K562 (cell line): ENCODE data around the gene PRKAR1A. TPM values are rescaled to one million over a fixed set of nuclear protein-coding genes. Genes with fewer than 3 reads are reported as not detected.
A peak's percentile ranks its signal among the peaks of the same experiment; 100 is the strongest.

ENCODE experiments used
- ATAC-seq: fragments of 200-7000 bp; cut with Tn5 transposase; 3 replicates; pipeline ENCODE4 v1.9.1; 2020; ENCODE audit warnings: moderate library complexity
- BruUV-seq: library from RNA; stranded (reverse); fragments of 400-500 nt; replicated peaks from 2 replicates; lab custom pipeline; 2021; lab: Mats Ljungman, UMichigan
- CTCF ChIA-PET: fragments of 300-600 bp; formaldehyde crosslinking; extraction: SDS; loops from one replicate; lab custom pipeline; 2021; ENCODE audit warnings: low intra/inter-chr PET ratio; lab: Yijun Ruan, JAX
- POLR2A ChIA-PET: fragments of 300-600, 350-650 bp; sonication (Branson Sonifier 250); formaldehyde crosslinking; extraction: SDS; loops from one replicate; lab custom pipeline; 2021; ENCODE audit warnings: antibody characterized with exemption, inconsistent platforms; lab: Yijun Ruan, JAX
- DNase-seq, 4 experiments: peaks; one replicate each; pipeline versions ENCODE4 v3.0.0 to v3.0.0-alpha.2; 2011 to 2018; ENCODE audit warnings: low spot score in 3 of 4, mixed read lengths in 3 of 4; ENCODE audit errors: extremely low read depth in 1 of 4
- FAIRE-seq: peaks from 2 replicates; lab custom pipeline; 2011; peaks lifted over from hg19 to GRCh38; lab: Jason Lieb, UNC
- H2AFZ ChIP-seq: 2 replicates; pipeline ENCODE4 v1.6.0; 2011; ENCODE audit warnings: low read depth, low read length, control low read depth, inconsistent platforms
- H3K27ac ChIP-seq: fragments of 200-600 bp; 3 replicates; pipeline ENCODE4 v1.8.0; 2011; ENCODE audit warnings: low read depth, mild to moderate bottlenecking, control low read depth, inconsistent platforms, low read length, moderate library complexity, mixed read lengths; ENCODE audit errors: extremely low read depth
- H3K27me3 ChIP-seq, 2 experiments: fragments of 300-600 bp in 1 of 2; 2 replicates in 1 of 2; 3 replicates in 1 of 2; pipeline versions ENCODE4 v1.6.0 to v1.8.0; 2011; ENCODE audit warnings: inconsistent platforms in 2 of 2, low read length in 2 of 2, mild to moderate bottlenecking in 1 of 2, mixed read lengths in 1 of 2, moderate library complexity in 1 of 2; ENCODE audit not compliant: control insufficient read depth in 2 of 2, insufficient read depth in 2 of 2
- H3K36me3 ChIP-seq: fragments of 300-600 bp; 3 replicates; pipeline ENCODE4 v1.8.0; 2011; ENCODE audit warnings: mild to moderate bottlenecking, low read length, inconsistent platforms; ENCODE audit not compliant: control insufficient read depth, insufficient read depth
- H3K4me1 ChIP-seq, 2 experiments: fragments of 200-600 bp in 1 of 2; replicated peaks in 1 of 2; 2 replicates in 1 of 2; 3 replicates in 1 of 2; pipeline versions ENCODE4 v1.5.1 to v1.8.0; 2011; ENCODE audit warnings: inconsistent platforms in 2 of 2, low read length in 2 of 2, mild to moderate bottlenecking in 1 of 2, mixed read lengths in 1 of 2, moderate library complexity in 1 of 2; ENCODE audit not compliant: control insufficient read depth in 2 of 2, insufficient read depth in 2 of 2
- H3K4me2 ChIP-seq: 2 replicates; pipeline ENCODE4 v1.6.1; 2011; ENCODE audit warnings: low read length, control low read depth, inconsistent platforms, mixed read lengths; ENCODE audit not compliant: insufficient read depth
- H3K4me3 ChIP-seq: fragments of 200-600 bp; sonication (generic), shearing (Covaris generic); 2 replicates; pipeline ENCODE4 v1.5.1; 2016; ENCODE audit warnings: control low read depth, inconsistent platforms
- H3K79me2 ChIP-seq: fragments of 200-600 bp; 3 replicates; pipeline ENCODE4 v1.8.0; 2011; ENCODE audit warnings: low read length, inconsistent platforms; ENCODE audit not compliant: control insufficient read depth, insufficient read depth
- H3K9ac ChIP-seq, 2 experiments: 2 replicates each; pipeline versions ENCODE4 v1.6.0 to v1.6.1; 2011; ENCODE audit warnings: low read depth in 2 of 2, low read length in 2 of 2, control low read depth in 1 of 2, inconsistent platforms in 1 of 2, mild to moderate bottlenecking in 1 of 2, mixed read lengths in 1 of 2; ENCODE audit not compliant: insufficient read depth in 1 of 2
- H3K9me1 ChIP-seq: one replicate; pipeline ENCODE4 v1.6.0; 2011; ENCODE audit warnings: inconsistent platforms, mild to moderate bottlenecking, low read length, moderate library complexity; ENCODE audit not compliant: control insufficient read depth, insufficient read depth
- H3K9me3 ChIP-seq: replicated peaks from 2 replicates; pipeline ENCODE4 v1.5.1; 2011; ENCODE audit warnings: low read depth, low read length, inconsistent platforms; ENCODE audit not compliant: control insufficient read depth, insufficient read depth
- H4K20me1 ChIP-seq: replicated peaks from 2 replicates; pipeline ENCODE4 v1.6.1; 2011; ENCODE audit warnings: low read length, inconsistent platforms, mixed read lengths; ENCODE audit not compliant: control insufficient read depth, insufficient read depth
- PATZ1 ChIP-seq: fragments of 250-450 bp; sonication (Bioruptor Pico); IDR thresholded peaks from 2 replicates; pipeline ENCODE4 v1.5.0; 2020; ENCODE audit warnings: mild to moderate bottlenecking, borderline replicate concordance
- PCBP1 ChIP-seq: fragments of 200-400 bp; formaldehyde crosslinking; IDR thresholded peaks from 2 replicates; pipeline ENCODE4 v1.6.1; 2018; ENCODE audit warnings: mild to moderate bottlenecking, low read depth, low read length; ENCODE audit not compliant: poor library complexity, severe bottlenecking
- RNF2 ChIP-seq: sonication (generic); IDR thresholded peaks from 2 replicates; pipeline ENCODE4 v1.6.1; 2016
- SAP30 ChIP-seq: fragments of 200-600 bp; sonication (generic); IDR thresholded peaks from 2 replicates; pipeline ENCODE4 v1.6.1; 2012; ENCODE audit warnings: borderline replicate concordance, low read depth, mild to moderate bottlenecking, moderate library complexity, low read length, control low read depth, inconsistent platforms; ENCODE audit not compliant: insufficient read depth, poor library complexity, severe bottlenecking
- VEZF1 ChIP-seq: fragments of 200-800 bp; sonication (Bioruptor generic); IDR thresholded peaks from 2 replicates; pipeline ENCODE4 v1.6.1; 2017; ENCODE audit warnings: missing genetic modification characterization, missing compliant biosample characterization
- ZFP1 ChIP-seq: fragments of 450-650 bp; formaldehyde crosslinking; IDR thresholded peaks from 2 replicates; pipeline ENCODE4 v1.4.0; 2020; ENCODE audit warnings: mild to moderate bottlenecking, mixed read lengths
- ZMIZ1 ChIP-seq, 2 experiments: fragments of 150-350 bp in 1 of 2; IDR thresholded peaks; 2 replicates each; pipeline ENCODE4 v1.6.1; 2012 to 2016; ENCODE audit warnings: low read depth in 2 of 2, low read length in 2 of 2, mild to moderate bottlenecking in 1 of 2, moderate library complexity in 1 of 2
- ZNF583 ChIP-seq: fragments of 250-450 bp; sonication (Bioruptor Pico); IDR thresholded peaks from 2 replicates; pipeline ENCODE4 v1.4.0; 2020
- WGBS: fragments of 100-300 bp; shearing (Covaris generic); methylation state at CpG from one replicate; pipeline ENCODE4 v1.1.6; 2016; ENCODE audit warnings: low coverage, mixed read lengths; ENCODE audit not compliant: insufficient coverage; ENCODE audit errors: missing lambda C conversion rate; 5-methylcytosine and 5-hydroxymethylcytosine counted together
- in situ Hi-C: fragments of 300-500 bp; cut with MboI; formaldehyde crosslinking; loops from 4 replicates; pipeline ENCODE4 v1.15.0; 2018; ENCODE audit warnings: inconsistent platforms, mixed read lengths
- intact Hi-C: fragments of 100-400 bp; cut with micrococcal nuclease; formaldehyde crosslinking; loops from 2 replicates; pipeline ENCODE4 v1.14.2; 2022
- polyA plus RNA-seq, 8 experiments: library from polyadenylated mRNA; depleted of rRNA in 4 of 8; stranded (reverse) in 5 of 8; unstranded in 3 of 8; fragments of >200 nt; fragmentation: Nextera tagmentation in 2 of 8; fragmentation: Illumina TruSeq in 1 of 8; extraction: Ambion mirVana in 2 of 8; extraction: Trizol in 1 of 8; gene quantifications; 2 replicates each; pipeline versions ENCODE4 v1.2.1 to v1.2.3, GENCODE V29; 2011 to 2014; ENCODE audit warnings: inconsistent platforms in 1 of 8, missing spikeins in 1 of 8
- total RNA-seq, 7 experiments: library from RNA; depleted of rRNA in 6 of 7; stranded (reverse); fragments of >200 nt in 6 of 7; fragmentation: Illumina TruSeq in 2 of 7; extraction: Trizol in 2 of 7; gene quantifications; 2 replicates each; pipeline versions ENCODE4 v1.2.1 to v1.2.3, GENCODE V29; 2011 to 2021; ENCODE audit warnings: low replicate concordance in 1 of 7

The PRKAR1A gene
- total and polyA plus RNA-seq, 9 of the 15 experiments (the other 6 are each of a cell fraction or from before 2014, with no cell fraction given) = 15.0 to 95.6 (median 67.5) TPM

GRCh38 chr17:68592009-68592408 lies 79.8 kb downstream of the PRKAR1A start (continued):
- 0 out of 2 replicates have a peak, but pooled peaks have one; percentile 2 for TF ChIP-seq VEZF1 (CRISPR knock-in tag)
- TF ChIP-seq PATZ1 = no peak
- TF ChIP-seq, all 486 proteins: peak for 3

- Histone ChIP-seq H3K27me3 (peaks cover 0 to 9% of the 10 kb centered on the region in 2 experiments; a peak in 3 of 5 replicates), H3K9me1 (no peaks in the 10 kb centered on the region), H3K36me3 (no peaks in the 10 kb centered on the region), H3K4me1 (peaks cover 0 to 6% of the 10 kb centered on the region in 2 experiments; a peak in 1 of 5 replicates), H4K20me1 (no peaks in the 10 kb centered on the region), H3K4me2 (no peak overlapping the region), H3K4me3 (no peak overlapping the region), H2AFZ (no peak overlapping the region)
- in situ Hi-C loops (no loop called here), intact Hi-C loops (no loop called here)
- DNase-seq = no peak
- ATAC-seq = no peak
- WGBS = 29% methylated on average over 3 of the region's 3 CpGs
- FAIRE-seq = no peak
- TF ChIP-seq ZNF583 (CRISPR knock-in tag) (no peak), RNF2 (no peak), PCBP1 (no peak), ZFP1 (CRISPR knock-in tag) (no peak), ZMIZ1 (IDR thresholded peaks at IDR 0.05; ENCODE audit: low read depth in 2 of 2, low read length in 2 of 2) (no peak), SAP30 (no peak)
- TF ChIP-seq, all 486 proteins: peak for 0
- CTCF ChIA-PET = no interaction called here
- no TSS peak for BruUV-seq
- no peaks in the 10 kb centered on the region for H3K9me3 ChIP-seq
- H3K79me2 ChIP-seq = no peaks in the 10 kb centered on the region
- no peak overlapping the region for H3K9ac ChIP-seq
- H3K27ac ChIP-seq = no peak overlapping the region
- POLR2A ChIA-PET = no interaction called here
These were observed 80.7 kb downstream of the PRKAR1A start for GRCh38 chr17:68592682-68593641.
